Endodermal cell (in vitro differentiated cells): ENCODE data around the gene FGFR2. TPM values are rescaled to one million over a fixed set of nuclear protein-coding genes. Genes with fewer than 3 reads are reported as not detected.

ENCODE experiments used
- DNase-seq: peaks from one replicate; pipeline ENCODE4 v3.0.0-alpha.2; 2017
- H3K27ac ChIP-seq: 2 replicates; pipeline ENCODE4 v1.5.1; 2013; ENCODE audit warnings: mild to moderate bottlenecking, low read depth, low read length, moderate library complexity
- H3K27me3 ChIP-seq: 2 replicates; pipeline ENCODE4 v1.6.1; 2013; ENCODE audit warnings: mild to moderate bottlenecking, low read length, moderate library complexity; ENCODE audit not compliant: insufficient read depth, control insufficient read depth, poor library complexity, severe bottlenecking
- H3K36me3 ChIP-seq: 2 replicates; pipeline ENCODE4 v1.7.0; 2013; ENCODE audit warnings: mild to moderate bottlenecking, low read length, moderate library complexity; ENCODE audit not compliant: control insufficient read depth, insufficient read depth
- H3K4me1 ChIP-seq: one replicate; pipeline ENCODE4 v1.7.0; 2013; ENCODE audit warnings: low read length; ENCODE audit not compliant: control insufficient read depth, insufficient read depth
- H3K4me3 ChIP-seq: 2 replicates; pipeline ENCODE4 v1.5.1; 2013; ENCODE audit warnings: mild to moderate bottlenecking, low read length, moderate library complexity
- H3K9ac ChIP-seq: 2 replicates; pipeline ENCODE4 v1.6.1; 2013; ENCODE audit warnings: mild to moderate bottlenecking, low read length, moderate library complexity; ENCODE audit not compliant: poor library complexity, severe bottlenecking; ENCODE audit errors: extremely low read depth
- H3K9me3 ChIP-seq: 2 replicates; pipeline ENCODE4 v1.6.1; 2013; ENCODE audit warnings: mild to moderate bottlenecking, low read length, moderate library complexity; ENCODE audit not compliant: control insufficient read depth
- H3K27ac Mint-ChIP-seq: 2 replicates; pipeline ENCODE4 v1.8.0; 2020; ENCODE audit warnings: mixed read lengths
- H3K27me3 Mint-ChIP-seq: 2 replicates; pipeline ENCODE4 v1.8.0; 2021; ENCODE audit warnings: mild to moderate bottlenecking, mixed read lengths; ENCODE audit not compliant: insufficient read depth
- H3K36me3 Mint-ChIP-seq: 2 replicates; pipeline ENCODE4 v1.8.0; 2020; ENCODE audit warnings: low read depth, mixed read lengths
- H3K4me1 Mint-ChIP-seq: 2 replicates; pipeline ENCODE4 v1.8.0; 2020; ENCODE audit warnings: mixed read lengths
- H3K4me3 Mint-ChIP-seq: 2 replicates; pipeline ENCODE4 v1.8.0; 2020; ENCODE audit warnings: mild to moderate bottlenecking, moderate library complexity, mixed read lengths
- H3K9me3 Mint-ChIP-seq: 2 replicates; pipeline ENCODE4 v1.8.0; 2020; ENCODE audit warnings: mild to moderate bottlenecking, mixed read lengths
- CTCF ChIP-seq: fragments of 200-600 bp; sonication (generic); conservative IDR thresholded peaks from 2 replicates; pipeline ENCODE4 v1.5.0; 2021; ENCODE audit warnings: antibody characterized with exemption, mild to moderate bottlenecking
- WGBS, 2 experiments: methylation state at CpG; one replicate each; pipeline versions ENCODE4 v1.1.5 to v1.1.7; 2013; ENCODE audit warnings: missing lambda C conversion rate in 2 of 2, mixed read lengths in 1 of 2; ENCODE audit not compliant: insufficient coverage in 1 of 2, insufficient read length in 1 of 2; 5-methylcytosine and 5-hydroxymethylcytosine counted together
- total RNA-seq, 2 donors: library from RNA; stranded (reverse); fragmentation: NEBNext Ultra II Directional in 1 of 2; extraction: Animal tissue kit (Norgen Biotek cat#: 25700) in 1 of 2; gene quantifications; 2 replicates in 1 of 2; 3 replicates in 1 of 2; pipeline ENCODE4 v1.2.1, GENCODE V29; 2021

The FGFR2 gene
- total RNA-seq, 2 donors from 2014 or later = 56.5 to 77.0 TPM

- no peaks in the 10 kb centered on the region for H3K27me3 Mint-ChIP-seq
- 21 to 22% methylated on average over 2 to 8 of the region's 8 CpGs for WGBS, 2 experiments
- Histone ChIP-seq H3K27me3 (peaks cover 5% of the 10 kb centered on the region), H3K4me1 (peaks cover 7% of the 10 kb centered on the region), H3K36me3 (peaks cover under 1% of the 10 kb centered on the region), H3K9me3 (no peaks in the 10 kb centered on the region), H3K9ac (no peak overlapping the region), H3K27ac (peak overlapping the region; percentile 54), H3K4me3 (peak overlapping the region; percentile 53)
- no peak overlapping the region for H3K4me3 Mint-ChIP-seq
- peaks cover 38% of the 10 kb centered on the region for H3K4me1 Mint-ChIP-seq
- H3K36me3 Mint-ChIP-seq = no peaks in the 10 kb centered on the region
- DNase-seq = no peak
- no peak overlapping the region for H3K27ac Mint-ChIP-seq
- no peaks in the 10 kb centered on the region for H3K9me3 Mint-ChIP-seq
- TF ChIP-seq CTCF = no peak
Observed at GRCh38 chr10:121599947-121600346, 1.7 kb upstream of the FGFR2 start.

GRCh38 chr10:121597504-121598262 is 561 bp downstream of the FGFR2 start:
- Histone ChIP-seq H3K4me3 (peak overlapping the region; percentile 92), H3K4me1 (peaks cover 12% of the 10 kb centered on the region), H3K27ac (peak overlapping the region; percentile 62), H3K9ac (peak overlapping the region; percentile 59), H3K36me3 (peaks cover 19% of the 10 kb centered on the region), H3K9me3 (no peaks in the 10 kb centered on the region), H3K27me3 (peaks cover 21% of the 10 kb centered on the region)
- TF ChIP-seq CTCF = no peak
- peaks cover 59% of the 10 kb centered on the region for H3K4me1 Mint-ChIP-seq
- H3K27me3 Mint-ChIP-seq = peaks cover 13% of the 10 kb centered on the region
- 0% methylated on average over 44 to 77 of the region's 77 CpGs for WGBS, 2 experiments
- peaks cover 19% of the 10 kb centered on the region for H3K36me3 Mint-ChIP-seq
- H3K4me3 Mint-ChIP-seq = peak overlapping the region; percentile 71
- peak; percentile 78 for DNase-seq
- peaks cover 2% of the 10 kb centered on the region for H3K9me3 Mint-ChIP-seq
- H3K27ac Mint-ChIP-seq = no peak overlapping the region

GRCh38 chr10:121596689-121597503 is 1.3 kb downstream of the FGFR2 start:
- peak; percentile 83 for DNase-seq
- H3K4me1 ChIP-seq = peaks cover 14% of the 10 kb centered on the region
- peak overlapping the region; percentile 85 for H3K27ac ChIP-seq
- no peak for TF ChIP-seq CTCF
- H3K27ac Mint-ChIP-seq = peak overlapping the region; percentile 89
- H3K36me3 ChIP-seq = peaks cover 27% of the 10 kb centered on the region
- H3K9me3 Mint-ChIP-seq = peaks cover 2% of the 10 kb centered on the region
- peaks cover 19% of the 10 kb centered on the region for H3K27me3 Mint-ChIP-seq
- H3K9me3 ChIP-seq = no peaks in the 10 kb centered on the region
- peaks cover 29% of the 10 kb centered on the region for H3K27me3 ChIP-seq
- peak overlapping the region; percentile 59 for H3K9ac ChIP-seq
- peaks cover 27% of the 10 kb centered on the region for H3K36me3 Mint-ChIP-seq
- H3K4me3 ChIP-seq = peak overlapping the region; percentile 92
- H3K4me3 Mint-ChIP-seq = peak overlapping the region; percentile 71
- whole genome bisulfite sequencing, 2 experiments = 0% methylated on average over 30 to 54 of the region's 54 CpGs
- peaks cover 67% of the 10 kb centered on the region for H3K4me1 Mint-ChIP-seq
